Bronchial epithelial cell (primary cell): ENCODE measurements around the gene EML6. TPM values are rescaled to one million over a fixed set of nuclear protein-coding genes. Genes with fewer than 3 reads are reported as not detected.

ENCODE experiments used
- DNase-seq: peaks from one replicate; pipeline ENCODE4 v3.0.0-alpha.2; 2010; ENCODE audit warnings: low read depth
- FAIRE-seq: peaks from 2 replicates; lab custom pipeline; 2011; peaks lifted over from hg19 to GRCh38; lab: Jason Lieb, UNC
- H3K27me3 ChIP-seq: 2 replicates; pipeline ENCODE4 v1.5.1; 2011; ENCODE audit warnings: low read length; ENCODE audit not compliant: control insufficient read depth, insufficient read depth
- H3K36me3 ChIP-seq: 2 replicates; pipeline ENCODE4 v1.5.1; 2011; ENCODE audit warnings: low read length; ENCODE audit not compliant: control insufficient read depth, insufficient read depth
- H3K4me3 ChIP-seq: 2 replicates; pipeline ENCODE4 v1.5.1; 2011; ENCODE audit warnings: mild to moderate bottlenecking, low read depth, low read length, control low read depth
- total RNA-seq: library from RNA; depleted of rRNA; stranded (reverse); fragments of >200 nt; gene quantifications from 2 replicates; pipeline ENCODE4 v1.2.1, GENCODE V29; 2014
- TF ChIP-seq, protein P1 (sequence below): IDR thresholded peaks from 2 replicates; pipeline ENCODE4 v1.5.1; 2011; ENCODE audit warnings: mild to moderate bottlenecking, moderate library complexity, low read length, control low read depth, inconsistent platforms; ENCODE audit not compliant: insufficient read depth, severe bottlenecking

The EML6 gene
- total RNA-seq, 1 donor from 2014 or later = 0.53 TPM

DNA sequence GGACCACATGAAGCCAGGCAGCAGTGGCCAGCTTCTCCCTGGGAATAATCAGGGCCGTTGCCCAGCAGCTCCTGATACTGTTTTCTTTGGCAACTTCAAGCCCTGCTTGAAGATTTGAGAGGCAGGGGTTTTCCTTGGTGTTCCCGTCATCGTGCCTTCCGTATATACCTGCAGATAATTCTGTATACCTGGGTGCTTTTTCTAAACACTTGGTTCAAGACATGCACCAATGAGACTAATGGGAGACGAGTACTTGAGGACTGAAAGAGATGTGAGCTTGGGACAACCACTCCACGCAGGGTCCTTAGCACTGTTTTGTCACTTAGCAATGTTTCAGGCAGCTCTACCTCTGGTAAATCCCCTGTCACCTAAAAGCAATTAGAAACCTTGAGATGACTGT is 208.0 kb downstream of the EML6 start:
- Histone ChIP-seq H3K27me3 (no peaks in the 10 kb centered on the region), H3K4me3 (no peak overlapping the region)
- no peak for FAIRE-seq

DNA sequence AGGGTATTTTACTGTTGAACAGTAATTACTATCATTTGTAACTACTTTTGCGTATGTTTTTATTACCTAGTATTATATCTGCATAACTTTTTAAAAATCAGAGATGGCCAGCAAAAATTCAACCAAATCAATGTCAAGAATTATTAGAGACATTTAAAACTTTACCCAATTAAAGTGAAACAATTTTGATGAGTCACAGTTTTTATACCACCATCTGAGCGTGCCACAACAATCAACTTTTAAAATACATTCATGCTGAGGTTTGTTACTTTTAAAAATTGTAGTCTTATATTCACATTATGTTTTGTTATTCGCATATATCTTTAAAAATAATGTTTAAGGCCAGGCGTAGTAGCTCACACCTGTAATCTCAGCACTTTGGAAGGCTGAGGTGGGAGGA is 211.9 kb downstream of the EML6 start:
- DNase-seq (no peak), FAIRE-seq (no peak)
- H3K4me3 ChIP-seq = no peak overlapping the region
- no peaks in the 10 kb centered on the region for H3K27me3 ChIP-seq
- no peaks in the 10 kb centered on the region for H3K36me3 ChIP-seq
- TF ChIP-seq, protein P1, sequence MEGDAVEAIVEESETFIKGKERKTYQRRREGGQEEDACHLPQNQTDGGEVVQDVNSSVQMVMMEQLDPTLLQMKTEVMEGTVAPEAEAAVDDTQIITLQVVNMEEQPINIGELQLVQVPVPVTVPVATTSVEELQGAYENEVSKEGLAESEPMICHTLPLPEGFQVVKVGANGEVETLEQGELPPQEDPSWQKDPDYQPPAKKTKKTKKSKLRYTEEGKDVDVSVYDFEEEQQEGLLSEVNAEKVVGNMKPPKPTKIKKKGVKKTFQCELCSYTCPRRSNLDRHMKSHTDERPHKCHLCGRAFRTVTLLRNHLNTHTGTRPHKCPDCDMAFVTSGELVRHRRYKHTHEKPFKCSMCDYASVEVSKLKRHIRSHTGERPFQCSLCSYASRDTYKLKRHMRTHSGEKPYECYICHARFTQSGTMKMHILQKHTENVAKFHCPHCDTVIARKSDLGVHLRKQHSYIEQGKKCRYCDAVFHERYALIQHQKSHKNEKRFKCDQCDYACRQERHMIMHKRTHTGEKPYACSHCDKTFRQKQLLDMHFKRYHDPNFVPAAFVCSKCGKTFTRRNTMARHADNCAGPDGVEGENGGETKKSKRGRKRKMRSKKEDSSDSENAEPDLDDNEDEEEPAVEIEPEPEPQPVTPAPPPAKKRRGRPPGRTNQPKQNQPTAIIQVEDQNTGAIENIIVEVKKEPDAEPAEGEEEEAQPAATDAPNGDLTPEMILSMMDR = no peak

More for the DNA sequence above, 208.0 kb downstream of the EML6 start:
- TF ChIP-seq, protein P1 = no peak
- no peak for DNase-seq
- no peaks in the 10 kb centered on the region for H3K36me3 ChIP-seq

DNA sequence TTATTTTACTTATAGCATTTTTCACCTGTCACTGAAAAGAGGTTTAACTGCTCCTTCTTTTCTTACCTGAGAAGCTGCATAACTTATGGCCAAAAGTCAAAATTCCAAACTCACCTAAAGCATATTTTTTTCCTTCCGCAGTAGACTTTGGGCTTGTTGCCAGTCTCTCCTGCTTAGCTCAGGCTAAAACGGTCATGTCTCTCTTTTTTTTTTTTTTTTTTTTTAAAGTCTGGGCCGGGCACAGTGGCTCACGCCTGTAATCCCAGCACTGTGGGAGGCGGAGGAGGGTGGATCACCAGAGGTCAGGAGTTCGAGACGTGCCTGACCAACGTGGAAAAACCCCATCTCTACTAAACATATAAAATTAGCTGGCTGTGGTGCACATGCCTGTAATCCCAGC is 213.3 kb downstream of the EML6 start:
- TF ChIP-seq, protein P1 = no peak
- FAIRE-seq = no peak

DNA sequence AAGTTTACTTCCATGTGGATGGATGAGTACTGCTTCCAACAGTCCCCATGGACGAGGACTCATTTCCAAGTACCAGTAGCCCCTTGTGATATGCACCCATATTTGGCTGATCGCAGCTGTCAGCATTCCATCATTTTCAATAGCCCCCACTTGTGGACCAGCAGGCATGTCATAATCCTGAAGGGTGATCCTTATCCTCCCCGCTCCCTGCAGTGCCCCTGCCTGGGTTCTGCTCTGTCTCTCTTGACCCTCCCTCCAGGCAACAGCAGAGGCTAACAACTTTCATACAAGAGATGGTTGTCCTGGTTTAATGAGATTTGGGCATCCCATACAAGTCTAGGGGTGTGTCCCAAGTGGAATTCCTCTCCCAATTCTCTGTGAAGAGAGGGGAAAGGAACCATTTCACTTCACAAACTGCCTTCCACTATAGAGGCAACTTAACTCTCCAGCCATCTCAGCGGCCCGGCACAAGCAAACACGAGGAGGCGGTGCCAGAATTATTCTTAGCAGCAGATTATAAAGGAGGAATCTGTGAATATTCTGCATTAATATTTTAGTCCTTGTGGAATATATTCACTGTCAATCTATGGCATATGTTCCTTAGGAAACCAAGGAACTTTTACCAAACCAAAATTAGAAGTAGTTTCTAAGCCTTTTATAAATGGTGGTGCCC is 216.1 kb downstream of the EML6 start:
- no peaks in the 10 kb centered on the region for H3K27me3 ChIP-seq
- no peak overlapping the region for H3K4me3 ChIP-seq
- no peaks in the 10 kb centered on the region for H3K36me3 ChIP-seq
- TF ChIP-seq, protein P1 = no peak
- DNase-seq (no peak), FAIRE-seq (no peak)

More for the DNA sequence above, 213.3 kb downstream of the EML6 start:
- H3K4me3 ChIP-seq = no peak overlapping the region
- H3K27me3 ChIP-seq = no peaks in the 10 kb centered on the region
- peak; percentile 5 for DNase-seq
- H3K36me3 ChIP-seq = no peaks in the 10 kb centered on the region

DNA sequence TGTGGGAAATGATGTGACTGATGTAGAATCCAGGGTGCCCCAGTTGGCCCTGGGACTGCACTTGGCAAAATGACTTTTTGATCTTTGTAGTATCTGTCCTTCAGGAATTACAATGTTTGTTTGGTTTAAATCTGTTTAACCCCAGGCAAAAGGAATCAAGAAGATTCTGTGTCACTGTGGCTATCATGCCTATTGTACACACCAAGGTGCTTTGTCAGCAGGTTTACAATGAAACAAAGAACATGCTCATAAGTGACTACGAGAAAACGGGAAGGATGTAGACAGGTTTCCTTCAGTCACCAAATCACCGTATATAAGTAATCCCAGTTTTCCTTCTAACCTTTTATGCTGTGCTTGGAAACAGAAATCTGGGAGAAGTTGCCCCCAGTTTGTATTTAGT is 217.3 kb downstream of the EML6 start:
- FAIRE-seq (no peak), DNase-seq (no peak)
- Histone ChIP-seq H3K4me3 (no peak overlapping the region), H3K36me3 (no peaks in the 10 kb centered on the region), H3K27me3 (no peaks in the 10 kb centered on the region)
- TF ChIP-seq, protein P1 = no peak
